Activated naive CD8-positive, alpha-beta T cell (primary cell): ENCODE results near the gene MICAL1.
A peak's percentile ranks its signal among the peaks of the same experiment; 100 is the strongest.

Experiments used
- H3K27ac Mint-ChIP-seq: one replicate; pipeline ENCODE4 v1.8.0; 2021; ENCODE audit warnings: mixed read lengths
- H3K27me3 Mint-ChIP-seq: one replicate; pipeline ENCODE4 v1.8.0; 2021; ENCODE audit warnings: mixed read lengths
- H3K36me3 Mint-ChIP-seq: one replicate; pipeline ENCODE4 v1.8.0; 2021; ENCODE audit warnings: mixed read lengths
- H3K4me1 Mint-ChIP-seq: one replicate; pipeline ENCODE4 v1.8.0; 2021; ENCODE audit warnings: low read depth, mixed read lengths
- H3K4me3 Mint-ChIP-seq: one replicate; pipeline ENCODE4 v1.8.0; 2021; ENCODE audit warnings: mild to moderate bottlenecking, mixed read lengths
- H3K9me3 Mint-ChIP-seq: one replicate; pipeline ENCODE4 v1.8.0; 2021; ENCODE audit warnings: low read depth, mixed read lengths

The MICAL1 gene

DNA sequence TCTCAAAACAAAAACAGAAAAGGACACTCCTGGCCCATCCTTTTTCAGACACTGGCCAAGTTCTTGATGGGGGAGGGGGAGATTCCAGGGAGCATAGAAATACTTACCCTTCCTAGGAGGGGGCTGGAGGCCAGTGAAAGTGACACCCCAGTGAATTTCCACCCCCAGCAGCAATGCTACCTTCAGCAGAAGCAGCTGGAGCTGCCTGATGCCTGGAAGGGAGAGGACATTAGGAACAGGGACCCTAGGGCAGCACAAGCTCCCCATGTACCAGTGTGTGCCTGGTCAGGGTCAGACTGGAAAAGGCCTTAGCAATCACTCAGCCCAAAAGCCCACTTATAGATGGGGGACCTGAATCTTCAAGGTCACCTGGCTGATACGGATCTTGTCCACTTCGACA lies 2.4 kb downstream of the MICAL1 start:
- no peaks in the 10 kb centered on the region for H3K9me3 Mint-ChIP-seq
- no peaks in the 10 kb centered on the region for H3K27me3 Mint-ChIP-seq
- no peak overlapping the region for H3K27ac Mint-ChIP-seq
- H3K4me3 Mint-ChIP-seq: no peak overlapping the region
- H3K4me1 Mint-ChIP-seq: peaks cover 55% of the 10 kb centered on the region
- peaks cover 4% of the 10 kb centered on the region for H3K36me3 Mint-ChIP-seq

GRCh38 chr6:109452181-109452580 lies 3.4 kb downstream of the MICAL1 start:
- H3K27me3 Mint-ChIP-seq: no peaks in the 10 kb centered on the region
- H3K27ac Mint-ChIP-seq: peak overlapping the region; percentile 7
- peaks cover 45% of the 10 kb centered on the region for H3K4me1 Mint-ChIP-seq
- H3K36me3 Mint-ChIP-seq: peaks cover 4% of the 10 kb centered on the region
- H3K9me3 Mint-ChIP-seq: no peaks in the 10 kb centered on the region
- H3K4me3 Mint-ChIP-seq: no peak overlapping the region

GRCh38 chr6:109451376-109451775 lies 4.2 kb downstream of the MICAL1 start:
- no peak overlapping the region for H3K4me3 Mint-ChIP-seq
- H3K36me3 Mint-ChIP-seq: peaks cover 7% of the 10 kb centered on the region
- H3K4me1 Mint-ChIP-seq: peaks cover 37% of the 10 kb centered on the region
- no peaks in the 10 kb centered on the region for H3K9me3 Mint-ChIP-seq
- no peak overlapping the region for H3K27ac Mint-ChIP-seq
- no peaks in the 10 kb centered on the region for H3K27me3 Mint-ChIP-seq

DNA sequence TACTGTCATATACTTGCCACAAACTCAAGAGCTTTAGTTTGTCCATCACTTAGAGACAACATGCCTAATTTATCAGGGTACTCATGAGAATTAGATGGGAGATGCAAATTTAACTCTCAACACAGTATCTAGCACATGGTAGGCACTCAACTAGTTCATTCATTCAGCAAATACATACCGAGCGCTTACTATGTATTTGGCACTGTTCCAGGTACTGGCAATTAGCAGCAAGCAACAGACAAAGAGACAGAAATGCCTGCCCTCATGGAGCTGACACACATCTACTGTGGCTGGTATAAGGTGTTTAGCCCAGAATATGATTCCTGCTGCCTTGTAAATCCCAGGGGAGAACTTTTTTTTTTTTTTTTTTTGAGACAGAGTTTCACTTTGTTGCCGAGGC lies 4.8 kb downstream of the MICAL1 start:
- Mint-ChIP-seq H3K4me1 (peaks cover 35% of the 10 kb centered on the region), H3K36me3 (peaks cover 7% of the 10 kb centered on the region), H3K27ac (no peak overlapping the region), H3K9me3 (no peaks in the 10 kb centered on the region), H3K27me3 (no peaks in the 10 kb centered on the region), H3K4me3 (no peak overlapping the region)

DNA sequence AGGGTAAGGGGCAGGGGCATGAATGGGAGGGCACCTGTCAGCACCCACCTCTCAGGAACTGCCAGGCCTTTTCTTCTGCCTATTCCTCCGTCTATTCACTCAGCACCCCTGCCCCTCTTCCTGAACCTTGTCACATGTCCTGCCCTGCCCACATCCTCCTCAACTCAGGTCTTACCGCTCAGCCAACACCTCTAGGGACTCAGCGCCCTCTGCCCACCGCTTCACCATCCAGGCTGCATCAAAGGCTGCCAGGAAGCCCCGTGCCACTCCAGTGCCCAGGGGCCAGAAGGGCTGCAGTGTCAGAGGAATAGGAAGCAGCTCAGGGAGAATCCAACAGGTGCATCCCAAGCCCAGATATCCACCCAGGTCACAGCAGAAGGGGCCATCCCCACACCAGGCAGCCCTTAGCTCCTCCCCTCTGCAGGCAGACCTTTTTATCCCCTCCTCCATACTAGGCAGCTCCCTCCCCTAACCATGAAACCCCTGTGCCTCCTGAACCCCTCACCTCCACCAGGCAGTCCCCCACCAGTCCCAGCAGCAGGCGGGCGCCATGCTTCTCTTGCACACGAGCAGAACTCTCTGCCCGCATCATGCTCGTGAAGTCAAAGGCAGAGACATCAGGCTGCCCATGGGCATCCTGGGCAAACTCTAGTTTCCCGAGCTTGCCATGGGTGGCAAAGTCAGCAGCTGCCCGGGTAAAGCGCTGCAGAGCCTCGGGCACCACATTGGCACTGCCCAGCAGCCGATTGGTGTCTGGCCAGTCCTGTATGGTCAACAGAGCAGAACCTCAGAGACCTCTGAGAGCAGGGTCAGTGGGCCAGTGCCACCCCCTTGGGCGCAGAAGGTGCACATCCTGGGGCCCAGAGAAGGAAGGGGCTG lies 5.5 kb downstream of the MICAL1 start:
- H3K4me1 Mint-ChIP-seq: peaks cover 32% of the 10 kb centered on the region
- no peaks in the 10 kb centered on the region for H3K27me3 Mint-ChIP-seq
- H3K27ac Mint-ChIP-seq: peak overlapping the region; percentile 34
- H3K9me3 Mint-ChIP-seq: no peaks in the 10 kb centered on the region
- H3K36me3 Mint-ChIP-seq: peaks cover 7% of the 10 kb centered on the region
- peak overlapping the region; percentile 20 for H3K4me3 Mint-ChIP-seq

- H3K36me3 Mint-ChIP-seq: peaks cover 7% of the 10 kb centered on the region
- no peaks in the 10 kb centered on the region for H3K27me3 Mint-ChIP-seq
- H3K9me3 Mint-ChIP-seq: no peaks in the 10 kb centered on the region
- H3K27ac Mint-ChIP-seq: peak overlapping the region; percentile 34
- H3K4me3 Mint-ChIP-seq: peak overlapping the region; percentile 18
- H3K4me1 Mint-ChIP-seq: peaks cover 27% of the 10 kb centered on the region
Observed at GRCh38 chr6:109449064-109449794, 6.3 kb downstream of the MICAL1 start.

DNA sequence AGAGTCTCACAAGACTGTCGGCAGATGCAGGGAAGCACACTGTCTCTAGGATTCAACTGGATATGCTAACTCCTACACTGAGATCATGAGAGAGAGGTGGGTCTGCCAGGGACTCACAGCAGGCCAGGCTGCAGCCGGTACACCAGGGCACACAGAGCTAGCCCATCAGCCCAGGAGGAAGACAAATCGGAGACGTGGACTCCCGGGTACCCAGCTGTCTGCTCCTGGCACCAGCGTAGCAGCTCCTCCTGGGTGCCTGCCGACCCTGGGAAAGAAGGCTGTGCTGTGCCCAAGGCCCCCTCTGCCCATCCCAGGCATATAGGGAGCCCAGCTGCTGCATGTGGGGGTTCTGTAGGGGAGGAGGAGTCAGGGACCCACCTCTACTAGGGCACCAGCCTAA lies 7.0 kb downstream of the MICAL1 start:
- Mint-ChIP-seq H3K4me1 (peaks cover 20% of the 10 kb centered on the region), H3K4me3 (no peak overlapping the region), H3K9me3 (no peaks in the 10 kb centered on the region), H3K27ac (peak overlapping the region; percentile 30), H3K36me3 (peaks cover 7% of the 10 kb centered on the region), H3K27me3 (no peaks in the 10 kb centered on the region)

- Mint-ChIP-seq H3K4me3 (no peak overlapping the region), H3K9me3 (no peaks in the 10 kb centered on the region), H3K27me3 (no peaks in the 10 kb centered on the region), H3K36me3 (peaks cover 7% of the 10 kb centered on the region), H3K4me1 (peaks cover 20% of the 10 kb centered on the region), H3K27ac (peak overlapping the region; percentile 30)
Observed at GRCh38 chr6:109447878-109448555, 7.6 kb downstream of the MICAL1 start.

- H3K27me3 Mint-ChIP-seq: no peaks in the 10 kb centered on the region
- peaks cover 27% of the 10 kb centered on the region for H3K4me1 Mint-ChIP-seq
- no peak overlapping the region for H3K4me3 Mint-ChIP-seq
- peaks cover 8% of the 10 kb centered on the region for H3K36me3 Mint-ChIP-seq
- H3K27ac Mint-ChIP-seq: peak overlapping the region; percentile 34
- no peaks in the 10 kb centered on the region for H3K9me3 Mint-ChIP-seq
Observed at GRCh38 chr6:109447087-109447486, 8.5 kb downstream of the MICAL1 start.

DNA sequence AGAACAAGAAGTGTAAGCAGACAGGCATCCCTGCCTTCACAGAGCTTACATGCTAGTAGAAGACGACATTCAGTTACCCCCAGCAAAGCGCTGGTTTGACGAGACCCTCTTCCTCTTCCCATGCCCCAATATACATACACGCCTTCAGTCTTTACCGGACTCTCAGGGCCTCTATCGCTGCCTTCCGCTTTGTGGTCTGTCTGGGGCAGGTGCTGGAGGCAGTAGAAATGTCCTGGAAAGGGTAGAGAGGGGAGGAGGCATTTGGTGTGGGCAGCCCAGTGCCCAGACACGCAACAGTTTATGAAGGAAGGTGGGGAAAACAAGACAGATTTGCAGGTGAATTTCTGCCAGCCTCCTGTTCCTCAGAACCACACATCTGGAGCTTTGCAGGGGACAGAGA lies 9.0 kb downstream of the MICAL1 start:
- no peaks in the 10 kb centered on the region for H3K27me3 Mint-ChIP-seq
- H3K9me3 Mint-ChIP-seq: no peaks in the 10 kb centered on the region
- H3K4me3 Mint-ChIP-seq: no peak overlapping the region
- peaks cover 8% of the 10 kb centered on the region for H3K36me3 Mint-ChIP-seq
- H3K27ac Mint-ChIP-seq: no peak overlapping the region
- peaks cover 31% of the 10 kb centered on the region for H3K4me1 Mint-ChIP-seq

DNA sequence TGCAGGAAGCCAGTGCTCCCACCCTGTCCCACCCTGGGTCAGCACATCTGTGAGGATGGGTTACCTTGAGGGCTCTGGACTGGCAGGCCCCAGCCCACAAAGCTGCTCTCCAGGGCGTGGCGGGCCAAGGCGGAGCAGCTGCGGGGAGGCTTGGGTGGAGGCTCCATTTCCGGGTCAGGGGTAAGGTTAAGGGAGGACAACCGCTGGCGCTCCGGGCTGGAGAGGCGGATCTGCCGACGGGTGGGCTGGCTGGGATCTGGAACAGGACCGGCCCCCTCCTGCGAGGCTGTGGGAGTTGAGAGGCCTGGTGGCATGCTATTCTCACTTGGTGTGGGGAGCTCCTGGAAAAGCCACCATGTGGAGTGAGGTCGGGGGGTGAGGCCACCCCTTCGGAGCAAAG lies 9.5 kb downstream of the MICAL1 start:
- Mint-ChIP-seq H3K4me3 (no peak overlapping the region), H3K27ac (peak overlapping the region; percentile 16), H3K27me3 (no peaks in the 10 kb centered on the region), H3K36me3 (peaks cover 8% of the 10 kb centered on the region), H3K4me1 (peaks cover 35% of the 10 kb centered on the region), H3K9me3 (no peaks in the 10 kb centered on the region)

DNA sequence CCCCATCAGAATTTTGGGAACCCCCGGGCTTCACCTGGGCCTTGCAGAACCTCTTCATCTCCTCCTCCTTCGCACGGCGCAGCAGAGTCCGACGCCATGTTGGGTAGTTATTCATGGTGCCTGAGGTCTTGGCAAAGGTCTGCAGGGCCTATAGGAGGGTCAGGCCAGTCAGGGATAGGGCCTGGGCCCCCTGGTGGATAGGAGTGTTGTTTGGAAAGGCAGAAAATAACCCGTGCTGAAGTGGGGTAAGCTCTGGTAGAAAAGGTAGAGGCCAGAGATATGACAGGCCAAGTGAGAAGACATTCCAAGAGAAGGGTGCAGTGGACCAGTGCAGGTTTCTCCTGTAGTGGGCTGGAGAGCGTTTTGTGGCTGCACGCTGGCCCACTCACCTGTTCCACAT lies 10.2 kb downstream of the MICAL1 start:
- Mint-ChIP-seq H3K9me3 (no peaks in the 10 kb centered on the region), H3K4me3 (no peak overlapping the region), H3K27me3 (no peaks in the 10 kb centered on the region), H3K36me3 (peaks cover 5% of the 10 kb centered on the region), H3K27ac (no peak overlapping the region), H3K4me1 (peaks cover 31% of the 10 kb centered on the region)

DNA sequence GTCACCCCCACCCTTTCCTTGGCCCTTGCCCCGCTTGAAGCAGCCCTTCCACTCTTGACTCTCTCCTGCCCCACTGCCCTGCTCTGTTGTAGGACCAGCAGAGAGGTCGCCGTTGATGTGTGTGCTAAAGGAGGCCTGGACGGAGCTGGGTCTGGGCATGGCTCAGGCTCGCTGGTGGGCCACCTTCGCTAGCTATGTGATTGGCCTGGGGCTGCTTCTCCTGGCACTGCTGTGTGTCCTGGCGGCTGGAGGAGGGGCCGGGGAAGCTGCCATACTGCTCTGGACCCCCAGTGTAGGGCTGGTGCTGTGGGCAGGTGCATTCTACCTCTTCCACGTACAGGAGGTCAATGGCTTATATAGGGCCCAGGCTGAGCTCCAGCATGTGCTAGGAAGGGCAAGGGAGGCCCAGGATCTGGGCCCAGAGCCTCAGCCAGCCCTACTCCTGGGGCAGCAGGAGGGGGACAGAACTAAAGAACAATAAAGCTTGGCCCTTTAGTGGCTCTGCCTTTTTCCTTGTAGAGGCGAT lies 12.1 kb downstream of the MICAL1 start:
- Mint-ChIP-seq H3K4me3 (no peak overlapping the region), H3K27me3 (no peaks in the 10 kb centered on the region), H3K4me1 (peaks cover 28% of the 10 kb centered on the region), H3K36me3 (peaks cover 5% of the 10 kb centered on the region), H3K9me3 (no peaks in the 10 kb centered on the region), H3K27ac (no peak overlapping the region)

- Mint-ChIP-seq H3K27me3 (no peaks in the 10 kb centered on the region), H3K9me3 (no peaks in the 10 kb centered on the region), H3K36me3 (peaks cover 5% of the 10 kb centered on the region), H3K27ac (peak overlapping the region; percentile 88), H3K4me1 (peaks cover 26% of the 10 kb centered on the region), H3K4me3 (peak overlapping the region; percentile 92)
Observed at GRCh38 chr6:109442393-109442924, 13.1 kb downstream of the MICAL1 start.
